22Rv1 (cell line): ENCODE results near the gene MGAT1.
"Not testable (repeated sequence)": the region's sequence is repeated elsewhere in the genome, so short reads cannot be mapped to it uniquely, and the experiment has no call there.

Experiments
- H3K27ac ChIP-seq: fragments of 450-650 bp; 2 replicates; pipeline ENCODE4 v1.5.1; 2017
- CTCF ChIP-seq: fragments of 450-650 bp; IDR thresholded peaks from 2 replicates; pipeline ENCODE4 v1.5.1; 2017; ENCODE audit warnings: mild to moderate bottlenecking
- ZFX ChIP-seq: fragments of 450-650 bp; IDR thresholded peaks from 2 replicates; pipeline ENCODE4 v1.6.1; 2017; ENCODE audit warnings: antibody characterized with exemption, borderline replicate concordance

The MGAT1 gene

GRCh38 chr5:180829726-180830125 lies 27.1 kb upstream of the MGAT1 start:
- H3K27ac ChIP-seq, result peak overlapping the region; percentile 50

GRCh38 chr5:180828756-180829531 lies 26.3 kb upstream of the MGAT1 start:
- H3K27ac ChIP-seq, result peak overlapping the region; percentile 50

More at GRCh38 chr5:180829726-180830125, 27.1 kb upstream of the MGAT1 start:
- TF ChIP-seq CTCF (no peak), ZFX (no peak)

DNA sequence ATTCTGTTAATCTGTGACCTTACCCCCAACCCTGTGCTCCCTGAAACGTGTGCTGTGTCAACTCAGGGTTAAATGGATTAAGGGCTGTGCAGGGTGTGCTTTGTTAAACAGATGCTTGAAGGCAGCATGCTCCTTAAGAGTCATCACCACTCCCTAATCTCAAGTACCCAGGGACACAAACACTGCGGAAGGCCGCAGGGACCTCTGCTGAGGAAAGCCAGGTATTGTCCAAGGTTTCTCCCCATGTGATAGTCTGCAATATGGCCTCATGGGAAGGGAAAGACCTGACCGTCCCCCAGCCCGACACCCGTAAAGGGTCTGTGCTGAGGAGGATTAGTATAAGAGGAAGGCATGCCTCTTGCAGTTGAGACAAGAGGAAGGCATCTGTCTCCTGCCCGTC lies 24.8 kb upstream of the MGAT1 start:
- H3K27ac ChIP-seq, result not testable (repeated sequence)

GRCh38 chr5:180825768-180826525 lies 23.3 kb upstream of the MGAT1 start:
- H3K27ac ChIP-seq, result 0 out of 2 replicates have a peak overlapping the region, but pooled peaks have one; percentile 12

GRCh38 chr5:180824630-180825476 lies 22.2 kb upstream of the MGAT1 start:
- H3K27ac ChIP-seq, result no peak overlapping the region
- TF ChIP-seq CTCF (no peak), ZFX (no peak)

More at GRCh38 chr5:180825768-180826525, 23.3 kb upstream of the MGAT1 start:
- TF ChIP-seq ZFX (no peak), CTCF (no peak)

DNA sequence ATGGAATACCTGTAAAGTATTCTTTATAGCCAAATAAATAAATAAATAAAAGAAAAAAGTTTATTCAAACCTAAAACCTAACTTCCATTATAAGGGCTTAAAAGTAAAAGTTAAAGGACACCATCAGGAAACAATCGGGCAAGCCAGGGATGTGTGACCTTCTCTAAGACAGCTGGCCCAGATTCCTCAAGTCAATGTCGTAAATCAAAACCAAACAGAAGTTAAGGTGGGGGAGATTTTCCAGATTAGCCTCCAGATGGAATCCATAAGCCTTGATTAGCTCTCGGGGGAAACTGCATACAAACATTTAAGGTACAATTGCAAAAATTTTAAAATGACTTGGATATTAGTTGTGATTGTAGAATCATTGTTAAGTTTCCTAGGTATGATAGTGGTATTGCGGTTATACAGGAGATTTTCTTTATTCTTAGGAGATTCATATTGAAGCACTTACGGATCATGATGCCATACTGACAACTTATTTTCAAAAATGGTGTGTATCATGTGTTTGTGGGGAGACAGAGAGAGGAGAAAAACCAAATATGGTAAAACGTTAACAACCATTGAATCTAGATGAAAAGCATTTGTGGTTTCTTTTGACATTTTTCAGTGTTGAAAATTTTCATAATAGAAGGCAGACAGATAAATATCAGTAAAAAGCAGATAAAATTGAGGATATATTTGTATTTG lies 21.5 kb upstream of the MGAT1 start:
- no peak overlapping the region for H3K27ac ChIP-seq
- no peak for TF ChIP-seq CTCF
- no peak for TF ChIP-seq ZFX

DNA sequence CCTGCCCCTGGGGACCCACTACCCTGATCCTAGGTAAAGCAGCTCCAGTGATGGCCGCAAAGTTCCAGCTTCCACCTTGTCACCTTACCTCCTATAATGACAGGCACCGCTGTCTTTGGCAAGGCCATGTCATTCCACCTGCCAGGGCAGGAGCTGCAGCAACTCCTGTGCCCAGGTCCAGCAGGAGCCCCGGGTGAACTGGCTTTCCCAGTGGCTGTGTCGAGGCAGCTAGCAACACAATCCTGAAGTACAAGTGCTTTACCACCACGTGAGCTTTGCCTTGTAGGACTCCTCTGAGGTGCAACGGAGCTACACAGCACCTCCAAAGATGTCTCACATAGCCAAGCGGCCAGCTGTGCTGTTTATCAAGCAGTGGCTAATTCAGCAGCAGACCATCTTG lies 20.7 kb upstream of the MGAT1 start:
- no peak for TF ChIP-seq CTCF
- TF ChIP-seq ZFX, result no peak

More for the DNA sequence above, 20.7 kb upstream of the MGAT1 start:
- no peak overlapping the region for H3K27ac ChIP-seq
